ENCODE data around the gene AKR1B15. TPM values are rescaled to one million over a fixed set of nuclear protein-coding genes. Genes with fewer than 3 reads are reported as not detected.

Gene AKR1B15
- total RNA-seq, 4 donors from 2014 or later, result not detected

GRCh38 chr7:134612197-134612596 is 63.3 kb downstream of the AKR1B15 start:
- no peak for TF ChIP-seq CTCF (IDR thresholded peaks at IDR 0.05)
- TF ChIP-seq POLR2A (IDR thresholded peaks at IDR 0.05), result no peak
- DNase-seq (ENCODE audit: low spot score in 2 of 2), result no peak
- WGBS, 2 donors, result 92 to 100% methylated on average over 2 of the region's 2 CpGs
- intact Hi-C loops (cut with DNase I; ENCODE audit: low total_unique reads), result no loop called here
- H3K4me3 ChIP-seq (ENCODE audit: low read depth, poor library complexity, severe bottlenecking), result no peak overlapping the region

- TF ChIP-seq CTCF (IDR thresholded peaks at IDR 0.05) (no peak), POLR2A (IDR thresholded peaks at IDR 0.05) (no peak)
- DNase-seq (ENCODE audit: low spot score in 2 of 2), result peak in 1 of 2 donors; percentile 69
- 5 to 10% methylated on average over 3 of the region's 3 CpGs for WGBS, 2 donors
- intact Hi-C loops (cut with DNase I; ENCODE audit: low total_unique reads), result no loop called here
- no peak overlapping the region for H3K4me3 ChIP-seq (ENCODE audit: low read depth, poor library complexity, severe bottlenecking)
Measured at GRCh38 chr7:134613623-134614347, 64.9 kb downstream of the AKR1B15 start.

- WGBS, 2 donors, result 83% methylated on average over 2 of the region's 2 CpGs
- H3K4me3 ChIP-seq (ENCODE audit: low read depth, poor library complexity, severe bottlenecking), result no peak overlapping the region
- DNase-seq (ENCODE audit: low spot score in 2 of 2), result no peak
- TF ChIP-seq CTCF (IDR thresholded peaks at IDR 0.05), result no peak
- no peak for TF ChIP-seq POLR2A (IDR thresholded peaks at IDR 0.05)
- intact Hi-C loops (cut with DNase I; ENCODE audit: low total_unique reads), result no loop called here
Measured at GRCh38 chr7:134616611-134617010, 67.7 kb downstream of the AKR1B15 start.

GRCh38 chr7:134618756-134619530 is 70.0 kb downstream of the AKR1B15 start:
- no peak overlapping the region for H3K4me3 ChIP-seq (ENCODE audit: low read depth, poor library complexity, severe bottlenecking)
- DNase-seq (ENCODE audit: low spot score in 2 of 2), result no peak
- TF ChIP-seq POLR2A (IDR thresholded peaks at IDR 0.05), result no peak
- no peak for TF ChIP-seq CTCF (IDR thresholded peaks at IDR 0.05)
- intact Hi-C loops (cut with DNase I; ENCODE audit: low total_unique reads), result no loop called here
- 44 to 66% methylated on average over 5 of the region's 5 CpGs for WGBS, 2 donors

GRCh38 chr7:134619627-134620331 is 70.9 kb downstream of the AKR1B15 start:
- DNase-seq (ENCODE audit: low spot score in 2 of 2), result no peak
- TF ChIP-seq CTCF (IDR thresholded peaks at IDR 0.05) (no peak), POLR2A (IDR thresholded peaks at IDR 0.05) (no peak)
- WGBS, 2 donors, result 31 to 38% methylated on average over 2 of the region's 2 CpGs
- no peak overlapping the region for H3K4me3 ChIP-seq (ENCODE audit: low read depth, poor library complexity, severe bottlenecking)
- intact Hi-C loops (cut with DNase I; ENCODE audit: low total_unique reads), result no loop called here

Data from lower leg skin (tissue), 4 donors.